ENCODE results near the gene UNC80. TPM values are rescaled to one million over a fixed set of nuclear protein-coding genes. Genes with fewer than 3 reads are reported as not detected.

Gene UNC80
- polyA plus RNA-seq, 1 of the 3 experiments (the other 2 are of a cell fraction): 0.59 TPM

GRCh38 chr2:210009896-210010295 lies 238.3 kb downstream of the UNC80 start:
- H3K4me1 ChIP-seq (ENCODE audit: control insufficient read depth in 1 of 2, insufficient read depth in 2 of 2, low read depth in 1 of 2, low read length in 1 of 2): peaks cover 0 to 5% of the 10 kb centered on the region in 2 experiments; a peak in 3 of 4 replicates
- H3K9me3 ChIP-seq: no peaks in the 10 kb centered on the region
- H3K36me3 ChIP-seq (replicated peaks in 1 of 2; ENCODE audit: control insufficient read depth in 1 of 2, insufficient read depth in 2 of 2, low read length in 1 of 2): peaks cover 35 to 41% of the 10 kb centered on the region in 2 experiments
- 86% methylated on average over 3 of the region's 3 CpGs for WGBS (ENCODE audit: low lambda C conversion rate)
- TF ChIP-seq, protein P1, sequence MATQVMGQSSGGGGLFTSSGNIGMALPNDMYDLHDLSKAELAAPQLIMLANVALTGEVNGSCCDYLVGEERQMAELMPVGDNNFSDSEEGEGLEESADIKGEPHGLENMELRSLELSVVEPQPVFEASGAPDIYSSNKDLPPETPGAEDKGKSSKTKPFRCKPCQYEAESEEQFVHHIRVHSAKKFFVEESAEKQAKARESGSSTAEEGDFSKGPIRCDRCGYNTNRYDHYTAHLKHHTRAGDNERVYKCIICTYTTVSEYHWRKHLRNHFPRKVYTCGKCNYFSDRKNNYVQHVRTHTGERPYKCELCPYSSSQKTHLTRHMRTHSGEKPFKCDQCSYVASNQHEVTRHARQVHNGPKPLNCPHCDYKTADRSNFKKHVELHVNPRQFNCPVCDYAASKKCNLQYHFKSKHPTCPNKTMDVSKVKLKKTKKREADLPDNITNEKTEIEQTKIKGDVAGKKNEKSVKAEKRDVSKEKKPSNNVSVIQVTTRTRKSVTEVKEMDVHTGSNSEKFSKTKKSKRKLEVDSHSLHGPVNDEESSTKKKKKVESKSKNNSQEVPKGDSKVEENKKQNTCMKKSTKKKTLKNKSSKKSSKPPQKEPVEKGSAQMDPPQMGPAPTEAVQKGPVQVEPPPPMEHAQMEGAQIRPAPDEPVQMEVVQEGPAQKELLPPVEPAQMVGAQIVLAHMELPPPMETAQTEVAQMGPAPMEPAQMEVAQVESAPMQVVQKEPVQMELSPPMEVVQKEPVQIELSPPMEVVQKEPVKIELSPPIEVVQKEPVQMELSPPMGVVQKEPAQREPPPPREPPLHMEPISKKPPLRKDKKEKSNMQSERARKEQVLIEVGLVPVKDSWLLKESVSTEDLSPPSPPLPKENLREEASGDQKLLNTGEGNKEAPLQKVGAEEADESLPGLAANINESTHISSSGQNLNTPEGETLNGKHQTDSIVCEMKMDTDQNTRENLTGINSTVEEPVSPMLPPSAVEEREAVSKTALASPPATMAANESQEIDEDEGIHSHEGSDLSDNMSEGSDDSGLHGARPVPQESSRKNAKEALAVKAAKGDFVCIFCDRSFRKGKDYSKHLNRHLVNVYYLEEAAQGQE (IDR thresholded peaks at IDR 0.05; ENCODE audit: low read depth, low read length): no peak
- TF ChIP-seq, protein P2, sequence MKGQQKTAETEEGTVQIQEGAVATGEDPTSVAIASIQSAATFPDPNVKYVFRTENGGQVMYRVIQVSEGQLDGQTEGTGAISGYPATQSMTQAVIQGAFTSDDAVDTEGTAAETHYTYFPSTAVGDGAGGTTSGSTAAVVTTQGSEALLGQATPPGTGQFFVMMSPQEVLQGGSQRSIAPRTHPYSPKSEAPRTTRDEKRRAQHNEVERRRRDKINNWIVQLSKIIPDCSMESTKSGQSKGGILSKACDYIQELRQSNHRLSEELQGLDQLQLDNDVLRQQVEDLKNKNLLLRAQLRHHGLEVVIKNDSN (IDR thresholded peaks at IDR 0.05; ENCODE audit: borderline replicate concordance, low read depth): no peak
- POLR2A ChIA-PET: no interaction called here
- no peak overlapping the region for H3K9ac ChIP-seq
- no peak for DNase-seq
- no peaks in the 10 kb centered on the region for H3K9me2 ChIP-seq
- H3K4me3 ChIP-seq (ENCODE audit: low read depth in 2 of 2, low read length in 1 of 2): no peak overlapping the region
- peaks cover 100% of the 10 kb centered on the region for H3K79me2 ChIP-seq (ENCODE audit: insufficient read depth)
- H2AFZ ChIP-seq (ENCODE audit: low read depth): no peak overlapping the region
- H4K20me1 ChIP-seq (ENCODE audit: insufficient read depth): peaks cover 57% of the 10 kb centered on the region
- CTCF ChIA-PET: interaction anchor here (1.1 to 1.3 kb wide), 2 partner anchors 19 to 69 kb away, joined by 3 read pairs; no protein-coding TSS in a partner anchor
- peaks cover 3% of the 10 kb centered on the region for H3F3A ChIP-seq (replicated peaks; ENCODE audit: insufficient read depth)
- no peak overlapping the region for H3K4me2 ChIP-seq
- no peak overlapping the region for H3K27ac ChIP-seq (ENCODE audit: low read depth in 2 of 2, low read length in 1 of 2)
- H3K27me3 ChIP-seq (ENCODE audit: insufficient read depth): no peaks in the 10 kb centered on the region

DNA sequence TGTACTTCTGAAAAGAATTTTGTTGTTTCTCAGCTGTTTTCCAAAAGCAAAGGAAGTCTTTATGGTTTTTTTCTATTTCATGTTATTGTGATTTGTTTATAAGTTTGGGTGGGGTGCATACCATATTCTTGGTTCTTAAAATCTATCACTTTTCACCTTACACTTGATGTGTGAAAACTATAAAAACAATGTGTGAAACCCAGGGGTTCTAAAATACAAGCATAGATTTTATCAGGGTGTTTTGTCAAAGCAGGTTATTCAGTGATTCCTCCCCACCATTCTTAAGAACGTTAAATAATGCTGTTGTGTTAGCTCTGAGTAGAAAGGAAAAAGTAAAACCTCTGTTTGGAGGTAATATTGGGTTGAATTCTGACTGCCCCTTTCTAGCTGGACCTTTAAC lies 248.5 kb downstream of the UNC80 start:
- Histone ChIP-seq H4K20me1 (ENCODE audit: insufficient read depth) (peaks cover 2% of the 10 kb centered on the region; the same call in 1 of the 2 replicates), H3K27ac (ENCODE audit: low read depth in 2 of 2, low read length in 1 of 2) (no peak overlapping the region), H3K36me3 (replicated peaks in 1 of 2; ENCODE audit: control insufficient read depth in 1 of 2, insufficient read depth in 2 of 2, low read length in 1 of 2) (peaks cover 92 to 96% of the 10 kb centered on the region in 2 experiments), H3K9me3 (no peaks in the 10 kb centered on the region), H3F3A (replicated peaks; ENCODE audit: insufficient read depth) (no peaks in the 10 kb centered on the region), H3K4me3 (ENCODE audit: low read depth in 2 of 2, low read length in 1 of 2) (no peak overlapping the region), H3K9me2 (no peaks in the 10 kb centered on the region), H3K27me3 (ENCODE audit: insufficient read depth) (no peaks in the 10 kb centered on the region), H3K9ac (no peak overlapping the region), H3K4me1 (ENCODE audit: control insufficient read depth in 1 of 2, insufficient read depth in 2 of 2, low read depth in 1 of 2, low read length in 1 of 2) (no peaks in the 10 kb centered on the region), H2AFZ (ENCODE audit: low read depth) (no peak overlapping the region), H3K79me2 (ENCODE audit: insufficient read depth) (peaks cover 7% of the 10 kb centered on the region; the same call in 1 of the 2 replicates), H3K4me2 (no peak overlapping the region)
- ChIA-PET POLR2A (no interaction called here), CTCF (no interaction called here)
- TF ChIP-seq MEF2A (IDR thresholded peaks at IDR 0.05; ENCODE audit: borderline replicate concordance, low read depth) (no peak), POLR2AphosphoS5 (IDR thresholded peaks at IDR 0.05; ENCODE audit: low read depth, low read length) (no peak), TCF12 (IDR thresholded peaks at IDR 0.05) (no peak), NRF1 (IDR thresholded peaks at IDR 0.05; ENCODE audit: low read depth, low read length) (no peak), NFIC (IDR thresholded peaks at IDR 0.05; ENCODE audit: borderline replicate concordance) (no peak), YY1 (IDR thresholded peaks at IDR 0.05; ENCODE audit: low read depth) (no peak)
- TF ChIP-seq, protein P3, sequence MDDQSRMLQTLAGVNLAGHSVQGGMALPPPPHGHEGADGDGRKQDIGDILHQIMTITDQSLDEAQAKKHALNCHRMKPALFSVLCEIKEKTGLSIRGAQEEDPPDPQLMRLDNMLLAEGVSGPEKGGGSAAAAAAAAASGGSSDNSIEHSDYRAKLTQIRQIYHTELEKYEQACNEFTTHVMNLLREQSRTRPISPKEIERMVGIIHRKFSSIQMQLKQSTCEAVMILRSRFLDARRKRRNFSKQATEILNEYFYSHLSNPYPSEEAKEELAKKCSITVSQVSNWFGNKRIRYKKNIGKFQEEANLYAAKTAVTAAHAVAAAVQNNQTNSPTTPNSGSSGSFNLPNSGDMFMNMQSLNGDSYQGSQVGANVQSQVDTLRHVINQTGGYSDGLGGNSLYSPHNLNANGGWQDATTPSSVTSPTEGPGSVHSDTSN (IDR thresholded peaks at IDR 0.05): no peak
- TF ChIP-seq, protein P2 (IDR thresholded peaks at IDR 0.05; ENCODE audit: borderline replicate concordance, low read depth): no peak
- DNase-seq: no peak
- 96% methylated on average over 1 of the region's 1 CpG for WGBS (ENCODE audit: low lambda C conversion rate)
